Neural cell (in vitro differentiated cells): ENCODE data around the gene PRRT1B. TPM values are rescaled to one million over a fixed set of nuclear protein-coding genes. Genes with fewer than 3 reads are reported as not detected.

Experiments used
- H2AFZ ChIP-seq: fragments of 200-600, 300-800 bp; sonication (generic), shearing (Covaris generic); 2 replicates; pipeline ENCODE4 v1.6.0; 2014; ENCODE audit warnings: low read depth, mild to moderate bottlenecking, antibody characterized with exemption, low read length, moderate library complexity
- H3F3A ChIP-seq: fragments of 200-600 bp; shearing (Covaris generic); 2 replicates; pipeline ENCODE4 v1.6.1; 2016; ENCODE audit warnings: mild to moderate bottlenecking, moderate library complexity, mixed read lengths, antibody characterized with exemption, low read length; ENCODE audit not compliant: insufficient read depth, poor library complexity, severe bottlenecking
- H3K27ac ChIP-seq: fragments of 200-600, 300-800 bp; sonication (generic), shearing (Covaris generic); 2 replicates; pipeline ENCODE4 v1.5.1; 2014; ENCODE audit warnings: mild to moderate bottlenecking, low read length, moderate library complexity
- H3K27me3 ChIP-seq: fragments of 300-800, 200-600 bp; sonication (generic), shearing (Covaris generic); 2 replicates; pipeline ENCODE4 v1.6.0; 2014; ENCODE audit warnings: mild to moderate bottlenecking, low read depth, low read length, moderate library complexity; ENCODE audit not compliant: insufficient read depth
- H3K36me3 ChIP-seq: fragments of 300-800, 200-600 bp; sonication (generic), shearing (Covaris generic); 2 replicates; pipeline ENCODE4 v1.5.1; 2014; ENCODE audit warnings: mild to moderate bottlenecking, antibody characterized with exemption, low read length, moderate library complexity; ENCODE audit not compliant: insufficient read depth
- H3K4me2 ChIP-seq: fragments of 300-800, 200-600 bp; sonication (generic), shearing (Covaris generic); 2 replicates; pipeline ENCODE4 v1.6.0; 2014; ENCODE audit warnings: mild to moderate bottlenecking, low read length
- H3K4me3 ChIP-seq: fragments of 300-800, 200-600 bp; sonication (generic), shearing (Covaris generic); 2 replicates; pipeline ENCODE4 v1.5.1; 2014; ENCODE audit warnings: mild to moderate bottlenecking, low read length, moderate library complexity
- H3K79me2 ChIP-seq: fragments of 200-600 bp; shearing (Covaris generic); replicated peaks from 2 replicates; pipeline ENCODE4 v1.6.0; 2014; ENCODE audit warnings: mild to moderate bottlenecking, low read length, moderate library complexity; ENCODE audit not compliant: insufficient read depth
- H3K9ac ChIP-seq: fragments of 300-800, 200-600 bp; sonication (generic), shearing (Covaris generic); 2 replicates; pipeline ENCODE4 v1.6.1; 2016; ENCODE audit warnings: mild to moderate bottlenecking, low read length, mixed read lengths
- H3K9me2 ChIP-seq: fragments of 200-600 bp; shearing (Covaris generic); 2 replicates; pipeline ENCODE4 v1.6.1; 2016; ENCODE audit warnings: mild to moderate bottlenecking, low read length, mixed read lengths; ENCODE audit not compliant: insufficient read depth
- H3K9me3 ChIP-seq: fragments of 200-600, 300-800 bp; sonication (generic), shearing (Covaris generic); 2 replicates; pipeline ENCODE4 v1.6.1; 2016; ENCODE audit warnings: mild to moderate bottlenecking, mixed run types, low read length, moderate library complexity, mixed read lengths
- H4K20me1 ChIP-seq: fragments of 200-600 bp; shearing (Covaris generic); 2 replicates; pipeline ENCODE4 v1.6.1; 2016; ENCODE audit warnings: mild to moderate bottlenecking, mixed run types; ENCODE audit not compliant: insufficient read depth
- EP300 ChIP-seq: fragments of 450-650 bp; conservative IDR thresholded peaks from 2 replicates; pipeline ENCODE4 v1.6.1; 2014; ENCODE audit warnings: antibody characterized with exemption, mild to moderate bottlenecking, moderate library complexity; ENCODE audit not compliant: poor library complexity, severe bottlenecking
- EZH2 ChIP-seq: fragments of 200-600, 300-800 bp; shearing (Covaris generic), sonication (generic); IDR thresholded peaks from 2 replicates; pipeline ENCODE4 v1.6.1; 2014; ENCODE audit warnings: antibody characterized with exemption, low read length, borderline replicate concordance, mild to moderate bottlenecking; ENCODE audit not compliant: insufficient read depth, poor library complexity, severe bottlenecking
- MXI1 ChIP-seq: fragments of 450-650 bp; conservative IDR thresholded peaks from 2 replicates; pipeline ENCODE4 v1.6.1; 2014; ENCODE audit warnings: antibody characterized with exemption, mild to moderate bottlenecking; ENCODE audit not compliant: poor library complexity, severe bottlenecking
- POLR2AphosphoS5 ChIP-seq: IDR thresholded peaks from 2 replicates; pipeline ENCODE4 v1.6.1; 2012
- RAD21 ChIP-seq: fragments of 450-650 bp; conservative IDR thresholded peaks from 2 replicates; pipeline ENCODE4 v1.6.1; 2014; ENCODE audit warnings: antibody characterized with exemption, mild to moderate bottlenecking, moderate library complexity
- SMC3 ChIP-seq: fragments of 450-650 bp; conservative IDR thresholded peaks from 2 replicates; pipeline ENCODE4 v1.6.1; 2014; ENCODE audit warnings: antibody characterized with exemption, mild to moderate bottlenecking, moderate library complexity; ENCODE audit not compliant: poor library complexity
- TAF1 ChIP-seq: IDR thresholded peaks from 2 replicates; pipeline ENCODE4 v1.6.1; 2012; ENCODE audit warnings: low read depth
- polyA plus RNA-seq: library from polyadenylated mRNA; depleted of rRNA; stranded (reverse); fragments of >200 nt; gene quantifications from 2 replicates; pipeline ENCODE4 v1.2.3, GENCODE V29; 2014
- TF ChIP-seq, protein P1 (sequence below): IDR thresholded peaks from 2 replicates; pipeline ENCODE4 v1.6.1; 2012; ENCODE audit warnings: borderline replicate concordance
- TF ChIP-seq, protein P2 (sequence below): fragments of 450-650 bp; IDR thresholded peaks from 2 replicates; pipeline ENCODE4 v1.5.1; 2014; ENCODE audit warnings: antibody characterized with exemption, mild to moderate bottlenecking, moderate library complexity; ENCODE audit not compliant: poor library complexity, severe bottlenecking

Gene PRRT1B
- polyA plus RNA-seq, 1 donor from 2014 or later = not detected

DNA sequence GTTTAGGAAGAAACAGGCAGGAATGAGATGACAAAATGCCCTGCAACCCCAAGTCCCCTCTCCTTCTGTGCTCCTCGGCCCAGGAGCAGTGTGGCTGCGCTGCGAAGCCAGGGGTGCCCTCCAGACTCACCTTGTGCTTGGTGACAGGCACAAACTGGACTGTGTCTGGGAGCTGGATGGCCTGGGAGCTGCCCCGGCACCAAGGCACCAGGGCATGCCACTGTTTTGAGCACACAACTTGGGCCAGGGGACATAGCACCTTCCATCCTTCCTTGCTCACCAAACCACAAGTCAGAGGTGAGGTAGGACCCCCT is 51.1 kb downstream of the PRRT1B start:
- no peaks in the 10 kb centered on the region for H3K36me3 ChIP-seq
- no peaks in the 10 kb centered on the region for H3K9me2 ChIP-seq
- no peak overlapping the region for H3K4me3 ChIP-seq
- no peak overlapping the region for H3K9ac ChIP-seq
- H3K4me2 ChIP-seq = no peak overlapping the region
- TF ChIP-seq TAF1 (no peak), MXI1 (no peak)
- TF ChIP-seq, protein P1, sequence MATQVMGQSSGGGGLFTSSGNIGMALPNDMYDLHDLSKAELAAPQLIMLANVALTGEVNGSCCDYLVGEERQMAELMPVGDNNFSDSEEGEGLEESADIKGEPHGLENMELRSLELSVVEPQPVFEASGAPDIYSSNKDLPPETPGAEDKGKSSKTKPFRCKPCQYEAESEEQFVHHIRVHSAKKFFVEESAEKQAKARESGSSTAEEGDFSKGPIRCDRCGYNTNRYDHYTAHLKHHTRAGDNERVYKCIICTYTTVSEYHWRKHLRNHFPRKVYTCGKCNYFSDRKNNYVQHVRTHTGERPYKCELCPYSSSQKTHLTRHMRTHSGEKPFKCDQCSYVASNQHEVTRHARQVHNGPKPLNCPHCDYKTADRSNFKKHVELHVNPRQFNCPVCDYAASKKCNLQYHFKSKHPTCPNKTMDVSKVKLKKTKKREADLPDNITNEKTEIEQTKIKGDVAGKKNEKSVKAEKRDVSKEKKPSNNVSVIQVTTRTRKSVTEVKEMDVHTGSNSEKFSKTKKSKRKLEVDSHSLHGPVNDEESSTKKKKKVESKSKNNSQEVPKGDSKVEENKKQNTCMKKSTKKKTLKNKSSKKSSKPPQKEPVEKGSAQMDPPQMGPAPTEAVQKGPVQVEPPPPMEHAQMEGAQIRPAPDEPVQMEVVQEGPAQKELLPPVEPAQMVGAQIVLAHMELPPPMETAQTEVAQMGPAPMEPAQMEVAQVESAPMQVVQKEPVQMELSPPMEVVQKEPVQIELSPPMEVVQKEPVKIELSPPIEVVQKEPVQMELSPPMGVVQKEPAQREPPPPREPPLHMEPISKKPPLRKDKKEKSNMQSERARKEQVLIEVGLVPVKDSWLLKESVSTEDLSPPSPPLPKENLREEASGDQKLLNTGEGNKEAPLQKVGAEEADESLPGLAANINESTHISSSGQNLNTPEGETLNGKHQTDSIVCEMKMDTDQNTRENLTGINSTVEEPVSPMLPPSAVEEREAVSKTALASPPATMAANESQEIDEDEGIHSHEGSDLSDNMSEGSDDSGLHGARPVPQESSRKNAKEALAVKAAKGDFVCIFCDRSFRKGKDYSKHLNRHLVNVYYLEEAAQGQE = no peak
- TF ChIP-seq, protein P2, sequence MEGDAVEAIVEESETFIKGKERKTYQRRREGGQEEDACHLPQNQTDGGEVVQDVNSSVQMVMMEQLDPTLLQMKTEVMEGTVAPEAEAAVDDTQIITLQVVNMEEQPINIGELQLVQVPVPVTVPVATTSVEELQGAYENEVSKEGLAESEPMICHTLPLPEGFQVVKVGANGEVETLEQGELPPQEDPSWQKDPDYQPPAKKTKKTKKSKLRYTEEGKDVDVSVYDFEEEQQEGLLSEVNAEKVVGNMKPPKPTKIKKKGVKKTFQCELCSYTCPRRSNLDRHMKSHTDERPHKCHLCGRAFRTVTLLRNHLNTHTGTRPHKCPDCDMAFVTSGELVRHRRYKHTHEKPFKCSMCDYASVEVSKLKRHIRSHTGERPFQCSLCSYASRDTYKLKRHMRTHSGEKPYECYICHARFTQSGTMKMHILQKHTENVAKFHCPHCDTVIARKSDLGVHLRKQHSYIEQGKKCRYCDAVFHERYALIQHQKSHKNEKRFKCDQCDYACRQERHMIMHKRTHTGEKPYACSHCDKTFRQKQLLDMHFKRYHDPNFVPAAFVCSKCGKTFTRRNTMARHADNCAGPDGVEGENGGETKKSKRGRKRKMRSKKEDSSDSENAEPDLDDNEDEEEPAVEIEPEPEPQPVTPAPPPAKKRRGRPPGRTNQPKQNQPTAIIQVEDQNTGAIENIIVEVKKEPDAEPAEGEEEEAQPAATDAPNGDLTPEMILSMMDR = no peak
- no peaks in the 10 kb centered on the region for H3K27me3 ChIP-seq
- H3K27ac ChIP-seq = no peak overlapping the region
- no peaks in the 10 kb centered on the region for H3K79me2 ChIP-seq
- no peaks in the 10 kb centered on the region for H4K20me1 ChIP-seq
- H3F3A ChIP-seq = no peaks in the 10 kb centered on the region
- no peak overlapping the region for H2AFZ ChIP-seq
- no peaks in the 10 kb centered on the region for H3K9me3 ChIP-seq

DNA sequence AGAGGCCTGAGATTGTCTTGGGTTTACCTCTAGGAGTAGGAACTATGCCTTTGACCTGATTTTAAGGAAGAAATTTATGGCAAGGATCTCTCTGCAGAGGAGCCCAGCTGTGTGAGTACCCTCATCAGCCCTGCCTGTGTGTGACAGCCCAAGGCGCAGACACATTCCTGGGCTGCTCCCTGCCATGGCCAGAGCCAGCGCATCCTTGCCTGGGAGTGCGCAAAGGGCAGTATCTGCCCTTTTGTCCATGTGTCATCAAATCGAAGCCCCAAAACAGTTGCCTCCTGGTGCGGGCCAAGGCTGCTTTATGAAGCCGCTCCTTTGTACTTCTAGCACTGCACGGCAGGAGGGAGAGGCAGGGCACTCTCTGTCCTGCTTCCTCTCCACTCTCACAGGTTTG is 51.9 kb downstream of the PRRT1B start:
- Histone ChIP-seq H3K27me3 (no peaks in the 10 kb centered on the region), H3K36me3 (no peaks in the 10 kb centered on the region), H3F3A (no peaks in the 10 kb centered on the region), H3K79me2 (no peaks in the 10 kb centered on the region), H3K9ac (no peak overlapping the region), H3K4me3 (no peak overlapping the region), H4K20me1 (no peaks in the 10 kb centered on the region), H2AFZ (no peak overlapping the region), H3K27ac (no peak overlapping the region), H3K9me3 (no peaks in the 10 kb centered on the region), H3K9me2 (no peaks in the 10 kb centered on the region), H3K4me2 (no peak overlapping the region)
- TF ChIP-seq SMC3 = no peak
- no peak for TF ChIP-seq EP300
- TF ChIP-seq MXI1 = no peak
- TF ChIP-seq POLR2AphosphoS5 = no peak
- TF ChIP-seq, protein P1 = no peak
- TF ChIP-seq, protein P2 = no peak
- no peak for TF ChIP-seq TAF1
- no peak for TF ChIP-seq EZH2
- no peak for TF ChIP-seq RAD21
